ENCODE data around the gene WDFY4.

DNA sequence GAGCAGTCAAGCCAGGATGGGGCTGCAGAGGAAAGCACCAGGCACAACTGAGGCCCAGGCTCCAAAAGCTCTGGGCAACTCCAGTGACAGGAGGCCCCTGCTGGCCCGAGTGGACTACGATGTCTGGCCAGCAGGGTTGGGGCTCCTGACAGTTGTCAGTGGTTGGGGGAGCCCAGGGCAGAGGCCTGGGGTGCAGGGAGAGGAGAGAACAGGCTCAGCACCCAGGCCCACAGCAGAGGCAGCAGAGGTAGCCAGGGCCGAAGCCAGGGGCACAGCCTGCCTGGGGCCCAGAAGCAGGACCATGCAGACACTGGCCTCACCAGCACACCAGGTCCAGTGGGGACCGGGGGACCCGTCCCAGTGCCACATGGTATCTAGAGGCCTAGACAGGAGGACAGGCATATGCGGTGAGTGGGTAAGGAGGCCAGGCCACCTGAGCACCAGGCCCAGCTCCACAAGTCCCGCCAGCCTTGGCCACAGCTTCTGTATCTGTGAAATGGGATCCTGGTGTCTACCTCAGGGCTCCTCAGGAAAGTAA, 301.0 kb downstream of the WDFY4 start:
- TF ChIP-seq, protein P1, sequence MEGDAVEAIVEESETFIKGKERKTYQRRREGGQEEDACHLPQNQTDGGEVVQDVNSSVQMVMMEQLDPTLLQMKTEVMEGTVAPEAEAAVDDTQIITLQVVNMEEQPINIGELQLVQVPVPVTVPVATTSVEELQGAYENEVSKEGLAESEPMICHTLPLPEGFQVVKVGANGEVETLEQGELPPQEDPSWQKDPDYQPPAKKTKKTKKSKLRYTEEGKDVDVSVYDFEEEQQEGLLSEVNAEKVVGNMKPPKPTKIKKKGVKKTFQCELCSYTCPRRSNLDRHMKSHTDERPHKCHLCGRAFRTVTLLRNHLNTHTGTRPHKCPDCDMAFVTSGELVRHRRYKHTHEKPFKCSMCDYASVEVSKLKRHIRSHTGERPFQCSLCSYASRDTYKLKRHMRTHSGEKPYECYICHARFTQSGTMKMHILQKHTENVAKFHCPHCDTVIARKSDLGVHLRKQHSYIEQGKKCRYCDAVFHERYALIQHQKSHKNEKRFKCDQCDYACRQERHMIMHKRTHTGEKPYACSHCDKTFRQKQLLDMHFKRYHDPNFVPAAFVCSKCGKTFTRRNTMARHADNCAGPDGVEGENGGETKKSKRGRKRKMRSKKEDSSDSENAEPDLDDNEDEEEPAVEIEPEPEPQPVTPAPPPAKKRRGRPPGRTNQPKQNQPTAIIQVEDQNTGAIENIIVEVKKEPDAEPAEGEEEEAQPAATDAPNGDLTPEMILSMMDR (IDR thresholded peaks at IDR 0.05; ENCODE audit: low read depth, low read length, missing input control), result no peak
- TF ChIP-seq FOXA1 (IDR thresholded peaks at IDR 0.05) (no peak), EGR1 (IDR thresholded peaks at IDR 0.05; ENCODE audit: low read depth in 2 of 2) (no peak), ZBTB33 (IDR thresholded peaks at IDR 0.05) (no peak), RAD21 (IDR thresholded peaks at IDR 0.05) (no peak), ATF3 (IDR thresholded peaks at IDR 0.05) (no peak), SP1 (IDR thresholded peaks at IDR 0.05) (no peak), YY1 (IDR thresholded peaks at IDR 0.05) (no peak), NR2F2 (IDR thresholded peaks at IDR 0.05) (no peak), JUND (IDR thresholded peaks at IDR 0.05) (no peak), TAF1 (conservative IDR thresholded peaks at IDR 0.05) (no peak), MAX (IDR thresholded peaks at IDR 0.05) (no peak)

Measured in liver (tissue), 3 donors.